ENCODE results near the gene CD163. TPM values are rescaled to one million over a fixed set of nuclear protein-coding genes. Genes with fewer than 3 reads are reported as not detected.

Gene CD163
- total RNA-seq, 1 donor from 2014 or later = not detected

DNA sequence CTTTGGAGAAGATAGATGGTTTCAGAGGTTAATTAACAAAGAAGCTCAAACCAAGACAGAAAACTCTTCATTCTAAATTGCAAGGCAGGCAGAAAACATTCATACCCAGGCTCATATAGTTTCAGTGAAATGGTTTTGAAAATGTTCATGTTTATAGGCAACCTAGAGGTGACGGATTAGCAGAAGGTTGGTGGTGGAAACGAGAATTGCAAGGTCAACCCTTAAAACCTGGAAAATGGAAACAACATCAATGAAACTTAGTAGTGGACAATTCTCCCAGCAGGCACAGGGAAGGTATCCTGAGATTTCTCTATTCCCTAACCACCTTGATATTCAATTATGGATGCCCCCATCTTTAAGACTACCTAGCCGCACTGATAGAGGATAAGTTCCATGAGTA lies 965 bp downstream of the CD163 start:
- DNase-seq (ENCODE audit: low read depth, low spot score) = no peak
- Mint-ChIP-seq H3K27ac (ENCODE audit: unreplicated experiment) (no peak overlapping the region), H3K27me3 (ENCODE audit: low read depth) (peaks cover 23% of the 10 kb centered on the region), H3K36me3 (ENCODE audit: low read depth) (no peaks in the 10 kb centered on the region), H3K4me3 (no peak overlapping the region), H3K4me1 (no peaks in the 10 kb centered on the region), H3K9me3 (no peaks in the 10 kb centered on the region)
- TF ChIP-seq, protein P1, sequence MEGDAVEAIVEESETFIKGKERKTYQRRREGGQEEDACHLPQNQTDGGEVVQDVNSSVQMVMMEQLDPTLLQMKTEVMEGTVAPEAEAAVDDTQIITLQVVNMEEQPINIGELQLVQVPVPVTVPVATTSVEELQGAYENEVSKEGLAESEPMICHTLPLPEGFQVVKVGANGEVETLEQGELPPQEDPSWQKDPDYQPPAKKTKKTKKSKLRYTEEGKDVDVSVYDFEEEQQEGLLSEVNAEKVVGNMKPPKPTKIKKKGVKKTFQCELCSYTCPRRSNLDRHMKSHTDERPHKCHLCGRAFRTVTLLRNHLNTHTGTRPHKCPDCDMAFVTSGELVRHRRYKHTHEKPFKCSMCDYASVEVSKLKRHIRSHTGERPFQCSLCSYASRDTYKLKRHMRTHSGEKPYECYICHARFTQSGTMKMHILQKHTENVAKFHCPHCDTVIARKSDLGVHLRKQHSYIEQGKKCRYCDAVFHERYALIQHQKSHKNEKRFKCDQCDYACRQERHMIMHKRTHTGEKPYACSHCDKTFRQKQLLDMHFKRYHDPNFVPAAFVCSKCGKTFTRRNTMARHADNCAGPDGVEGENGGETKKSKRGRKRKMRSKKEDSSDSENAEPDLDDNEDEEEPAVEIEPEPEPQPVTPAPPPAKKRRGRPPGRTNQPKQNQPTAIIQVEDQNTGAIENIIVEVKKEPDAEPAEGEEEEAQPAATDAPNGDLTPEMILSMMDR (conservative IDR thresholded peaks at IDR 0.05) = no peak

GRCh38 chr12:7501031-7501588 lies 2.5 kb downstream of the CD163 start:
- Mint-ChIP-seq H3K4me3 (no peak overlapping the region), H3K36me3 (ENCODE audit: low read depth) (no peaks in the 10 kb centered on the region), H3K4me1 (no peaks in the 10 kb centered on the region), H3K27me3 (ENCODE audit: low read depth) (peaks cover 27% of the 10 kb centered on the region), H3K27ac (ENCODE audit: unreplicated experiment) (no peak overlapping the region), H3K9me3 (no peaks in the 10 kb centered on the region)
- TF ChIP-seq, protein P1 (conservative IDR thresholded peaks at IDR 0.05) = no peak
- no peak for DNase-seq (ENCODE audit: low read depth, low spot score)

DNA sequence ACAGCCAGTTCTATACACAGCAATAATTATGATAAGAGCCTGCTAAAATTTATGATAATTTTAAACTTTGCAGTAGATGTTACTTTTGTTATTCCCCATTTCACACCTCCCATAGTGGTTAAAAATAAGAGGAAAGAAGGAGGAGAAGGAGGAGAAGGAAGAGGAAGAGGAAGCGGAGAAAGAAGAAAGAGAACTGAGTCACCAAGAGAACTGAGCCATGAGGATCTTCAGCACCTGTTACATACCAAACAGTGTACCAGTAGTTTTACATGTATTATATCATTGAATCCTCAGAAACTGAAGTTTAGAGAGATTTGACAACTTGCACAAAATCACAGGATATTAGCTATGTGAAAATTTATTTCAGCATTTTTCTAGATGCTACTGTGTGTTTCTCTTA lies 3.9 kb downstream of the CD163 start:
- Mint-ChIP-seq H3K36me3 (ENCODE audit: low read depth) (no peaks in the 10 kb centered on the region), H3K4me3 (no peak overlapping the region), H3K9me3 (no peaks in the 10 kb centered on the region), H3K27me3 (ENCODE audit: low read depth) (peaks cover 35% of the 10 kb centered on the region), H3K27ac (ENCODE audit: unreplicated experiment) (no peak overlapping the region), H3K4me1 (no peaks in the 10 kb centered on the region)
- DNase-seq (ENCODE audit: low read depth, low spot score) = no peak
- TF ChIP-seq, protein P1 (conservative IDR thresholded peaks at IDR 0.05) = no peak

GRCh38 chr12:7498809-7499208 lies 4.8 kb downstream of the CD163 start:
- DNase-seq (ENCODE audit: low read depth, low spot score) = no peak
- TF ChIP-seq, protein P1 (conservative IDR thresholded peaks at IDR 0.05) = no peak
- H3K4me1 Mint-ChIP-seq = no peaks in the 10 kb centered on the region
- no peak overlapping the region for H3K27ac Mint-ChIP-seq (ENCODE audit: unreplicated experiment)
- H3K9me3 Mint-ChIP-seq = no peaks in the 10 kb centered on the region
- no peak overlapping the region for H3K4me3 Mint-ChIP-seq
- H3K36me3 Mint-ChIP-seq (ENCODE audit: low read depth) = no peaks in the 10 kb centered on the region
- peaks cover 35% of the 10 kb centered on the region for H3K27me3 Mint-ChIP-seq (ENCODE audit: low read depth)

GRCh38 chr12:7497661-7498060 lies 5.9 kb downstream of the CD163 start:
- DNase-seq (ENCODE audit: low read depth, low spot score) = no peak
- Mint-ChIP-seq H3K36me3 (ENCODE audit: low read depth) (no peaks in the 10 kb centered on the region), H3K4me3 (no peak overlapping the region), H3K4me1 (no peaks in the 10 kb centered on the region), H3K27ac (ENCODE audit: unreplicated experiment) (no peak overlapping the region), H3K27me3 (ENCODE audit: low read depth) (peaks cover 34% of the 10 kb centered on the region), H3K9me3 (no peaks in the 10 kb centered on the region)
- TF ChIP-seq, protein P1 (conservative IDR thresholded peaks at IDR 0.05) = no peak

Measured in neural crest cell (in vitro differentiated cells).